H1 (cell line): ENCODE measurements around the gene CDK10. TPM values are rescaled to one million over a fixed set of nuclear protein-coding genes. Genes with fewer than 3 reads are reported as not detected.

ENCODE experiments used
- ATF2 ChIP-seq: IDR thresholded peaks from 2 replicates; pipeline ENCODE4 v1.6.1; 2012; ENCODE audit warnings: low read length, inconsistent platforms
- CBX5 ChIP-seq: fragments of 300-800, 300-1000 bp; sonication (generic); IDR thresholded peaks from 2 replicates; pipeline ENCODE4 v1.7.1; 2016; ENCODE audit warnings: antibody characterized with exemption, low read length, low read depth
- CHD1 ChIP-seq: IDR thresholded peaks from 2 replicates; pipeline ENCODE4 v1.6.1; 2012; ENCODE audit warnings: low read depth, low read length, improper control_type of control experiment
- CTBP2 ChIP-seq: IDR thresholded peaks from 2 replicates; pipeline ENCODE4 v1.7.0; 2011; ENCODE audit warnings: borderline replicate concordance, mild to moderate bottlenecking, moderate library complexity, mixed read lengths, low read length; ENCODE audit not compliant: insufficient read depth, insufficient read length
- GTF2F1 ChIP-seq: IDR thresholded peaks from 2 replicates; pipeline ENCODE4 v1.6.1; 2012; ENCODE audit warnings: low read depth, low read length, improper control_type of control experiment, borderline replicate concordance
- JUN ChIP-seq: IDR thresholded peaks from 2 replicates; pipeline ENCODE4 v1.6.1; 2011; ENCODE audit warnings: low read depth, mild to moderate bottlenecking, improper control_type of control experiment, low read length
- KDM5A ChIP-seq: fragments of 200-600 bp; IDR thresholded peaks from 2 replicates; pipeline ENCODE4 v1.7.1; 2012; ENCODE audit warnings: mild to moderate bottlenecking, low read length, inconsistent platforms, mixed read lengths
- POLR2AphosphoS5 ChIP-seq: IDR thresholded peaks from 2 replicates; pipeline ENCODE4 v1.6.1; 2011; ENCODE audit warnings: low read depth, low read length
- POU5F1 ChIP-seq: IDR thresholded peaks from 2 replicates; pipeline ENCODE4 v1.6.1; 2011; ENCODE audit warnings: low read depth, mild to moderate bottlenecking, low read length, moderate library complexity
- SAP30 ChIP-seq: fragments of 300-600 bp; sonication (generic); IDR thresholded peaks from 2 replicates; pipeline ENCODE4 v1.7.1; 2012; ENCODE audit warnings: low read length, moderate library complexity, mild to moderate bottlenecking, inconsistent platforms; ENCODE audit not compliant: insufficient read depth, insufficient replicate concordance
- USF2 ChIP-seq: IDR thresholded peaks from 2 replicates; pipeline ENCODE4 v1.6.1; 2011; ENCODE audit warnings: low read length, improper control_type of control experiment
- polyA plus RNA-seq, 7 experiments: library from polyadenylated mRNA; depleted of rRNA in 3 of 7; stranded (reverse) in 5 of 7; unstranded in 2 of 7; fragments of >200 nt in 5 of 7; fragments of 200-250 nt in 2 of 7; gene quantifications; 1 replicate in 5 of 7; 2 replicates in 1 of 7; 4 replicates in 1 of 7; pipeline versions ENCODE4 v1.2.1 to v1.2.3, GENCODE V29; 2011 to 2013; ENCODE audit warnings: missing spikeins in 2 of 7, mixed read lengths in 2 of 7
- total RNA-seq: library from RNA; stranded (reverse); fragmentation: NEBNext Ultra II Directional; extraction: Animal tissue kit (Norgen Biotek cat#: 25700); gene quantifications from 2 replicates; pipeline ENCODE4 v1.2.1, GENCODE V29; 2021

The CDK10 gene
- total and polyA plus RNA-seq, 2 of the 8 experiments (the other 6 are each of a cell fraction or from before 2014, with no cell fraction given): 49.5 to 83.9 TPM

GRCh38 chr16:89687092-89687940, 827 bp downstream of the CDK10 start (continued):
- TF ChIP-seq USF2: no peak
- no peak for TF ChIP-seq KDM5A
- no peak for TF ChIP-seq POU5F1
- no peak for TF ChIP-seq JUN
- peak; percentile 67 for TF ChIP-seq SAP30
- TF ChIP-seq GTF2F1: no peak
- TF ChIP-seq ATF2: no peak
- TF ChIP-seq CBX5: no peak
- no peak for TF ChIP-seq CTBP2
- TF ChIP-seq CHD1: no peak
- no peak for TF ChIP-seq POLR2AphosphoS5
- TF ChIP-seq, all 59 proteins: peak for 7
